ENCODE data around the gene CSN2.

The CSN2 gene

GRCh38 chr4:69910016-69910782 lies 55.3 kb downstream of the CSN2 start:
- Histone ChIP-seq H3K9me3 (ENCODE audit: control insufficient read depth in 2 of 2, low read length in 2 of 2) (no peaks in the 10 kb centered on the region), H3K36me3 (ENCODE audit: control insufficient read depth in 2 of 2, insufficient read depth in 2 of 2, low read length in 2 of 2) (no peaks in the 10 kb centered on the region), H3K4me1 (ENCODE audit: control insufficient read depth in 2 of 2, insufficient read depth in 2 of 2, low read length in 2 of 2) (no peaks in the 10 kb centered on the region), H3K27me3 (ENCODE audit: control insufficient read depth in 2 of 2, insufficient read depth in 2 of 2, low read length in 2 of 2) (no peaks in the 10 kb centered on the region), H3K4me3 (ENCODE audit: low read length in 2 of 2) (no peak overlapping the region), H3K9ac (ENCODE audit: low read depth in 1 of 2, low read length in 2 of 2) (no peak overlapping the region), H3K27ac (ENCODE audit: low read depth in 2 of 2, low read length in 2 of 2) (no peak overlapping the region)

DNA sequence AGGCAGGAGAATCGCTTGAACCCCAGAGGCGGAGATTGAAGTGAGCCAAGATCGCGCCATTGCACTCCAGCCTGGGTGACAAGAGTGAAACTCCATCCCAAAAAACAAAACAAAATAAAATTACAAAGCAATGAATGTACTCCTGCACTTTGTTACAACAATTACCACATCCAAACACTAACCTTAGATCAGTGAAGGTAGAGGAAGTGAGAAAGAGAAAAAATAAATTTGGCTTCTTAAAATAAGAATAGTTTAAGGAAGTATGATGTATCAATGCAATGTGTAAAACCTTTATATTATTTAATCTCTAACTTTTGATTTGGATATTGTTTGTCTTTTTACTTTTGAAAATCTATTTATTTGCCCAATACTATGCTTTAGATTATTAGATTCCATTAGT lies 56.3 kb downstream of the CSN2 start:
- no peaks in the 10 kb centered on the region for H3K36me3 ChIP-seq (ENCODE audit: control insufficient read depth in 2 of 2, insufficient read depth in 2 of 2, low read length in 2 of 2)
- no peaks in the 10 kb centered on the region for H3K9me3 ChIP-seq (ENCODE audit: control insufficient read depth in 2 of 2, low read length in 2 of 2)
- no peaks in the 10 kb centered on the region for H3K4me1 ChIP-seq (ENCODE audit: control insufficient read depth in 2 of 2, insufficient read depth in 2 of 2, low read length in 2 of 2)
- H3K27me3 ChIP-seq (ENCODE audit: control insufficient read depth in 2 of 2, insufficient read depth in 2 of 2, low read length in 2 of 2), result no peaks in the 10 kb centered on the region
- H3K9ac ChIP-seq (ENCODE audit: low read depth in 1 of 2, low read length in 2 of 2), result no peak overlapping the region
- no peak overlapping the region for H3K4me3 ChIP-seq (ENCODE audit: low read length in 2 of 2)
- no peak overlapping the region for H3K27ac ChIP-seq (ENCODE audit: low read depth in 2 of 2, low read length in 2 of 2)

- Histone ChIP-seq H3K4me3 (ENCODE audit: low read length in 2 of 2) (no peak overlapping the region), H3K27ac (ENCODE audit: low read depth in 2 of 2, low read length in 2 of 2) (no peak overlapping the region), H3K27me3 (ENCODE audit: control insufficient read depth in 2 of 2, insufficient read depth in 2 of 2, low read length in 2 of 2) (no peaks in the 10 kb centered on the region), H3K9me3 (ENCODE audit: control insufficient read depth in 2 of 2, low read length in 2 of 2) (no peaks in the 10 kb centered on the region), H3K36me3 (ENCODE audit: control insufficient read depth in 2 of 2, insufficient read depth in 2 of 2, low read length in 2 of 2) (no peaks in the 10 kb centered on the region), H3K9ac (ENCODE audit: low read depth in 1 of 2, low read length in 2 of 2) (no peak overlapping the region), H3K4me1 (ENCODE audit: control insufficient read depth in 2 of 2, insufficient read depth in 2 of 2, low read length in 2 of 2) (no peaks in the 10 kb centered on the region)
These were observed 58.4 kb downstream of the CSN2 start for GRCh38 chr4:69907151-69907550.
